Measurements from ENCODE around the gene TSC22D2.

DNA sequence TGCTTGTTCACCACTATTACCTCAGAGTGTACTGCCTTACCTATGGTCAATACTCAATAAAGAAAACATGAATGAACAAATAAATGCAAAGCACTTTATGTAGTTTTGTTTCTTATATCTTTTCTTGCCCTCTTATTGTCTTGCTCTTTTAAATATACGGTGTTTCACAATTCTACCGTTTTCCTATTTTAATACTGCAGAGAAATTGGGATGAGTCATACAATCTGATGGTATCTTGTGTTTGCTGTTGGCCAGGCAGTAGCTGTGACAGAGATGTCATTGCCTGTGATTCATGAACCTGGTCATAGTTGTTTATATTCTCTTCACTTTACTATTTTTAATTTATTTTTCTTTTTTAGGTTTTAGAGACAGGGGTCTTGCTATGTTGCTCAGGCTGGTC, 89.9 kb downstream of the TSC22D2 start:
- TF ChIP-seq, protein P1, sequence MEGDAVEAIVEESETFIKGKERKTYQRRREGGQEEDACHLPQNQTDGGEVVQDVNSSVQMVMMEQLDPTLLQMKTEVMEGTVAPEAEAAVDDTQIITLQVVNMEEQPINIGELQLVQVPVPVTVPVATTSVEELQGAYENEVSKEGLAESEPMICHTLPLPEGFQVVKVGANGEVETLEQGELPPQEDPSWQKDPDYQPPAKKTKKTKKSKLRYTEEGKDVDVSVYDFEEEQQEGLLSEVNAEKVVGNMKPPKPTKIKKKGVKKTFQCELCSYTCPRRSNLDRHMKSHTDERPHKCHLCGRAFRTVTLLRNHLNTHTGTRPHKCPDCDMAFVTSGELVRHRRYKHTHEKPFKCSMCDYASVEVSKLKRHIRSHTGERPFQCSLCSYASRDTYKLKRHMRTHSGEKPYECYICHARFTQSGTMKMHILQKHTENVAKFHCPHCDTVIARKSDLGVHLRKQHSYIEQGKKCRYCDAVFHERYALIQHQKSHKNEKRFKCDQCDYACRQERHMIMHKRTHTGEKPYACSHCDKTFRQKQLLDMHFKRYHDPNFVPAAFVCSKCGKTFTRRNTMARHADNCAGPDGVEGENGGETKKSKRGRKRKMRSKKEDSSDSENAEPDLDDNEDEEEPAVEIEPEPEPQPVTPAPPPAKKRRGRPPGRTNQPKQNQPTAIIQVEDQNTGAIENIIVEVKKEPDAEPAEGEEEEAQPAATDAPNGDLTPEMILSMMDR (IDR thresholded peaks at IDR 0.05; ENCODE audit: poor library complexity, severe bottlenecking): no peak
- TF ChIP-seq EP300 (conservative IDR thresholded peaks at IDR 0.05; ENCODE audit: poor library complexity, severe bottlenecking) (no peak), POLR2AphosphoS5 (IDR thresholded peaks at IDR 0.05) (no peak), EZH2 (IDR thresholded peaks at IDR 0.05; ENCODE audit: borderline replicate concordance, insufficient read depth, low read length, poor library complexity, severe bottlenecking) (no peak), SMC3 (conservative IDR thresholded peaks at IDR 0.05; ENCODE audit: poor library complexity) (no peak), RAD21 (conservative IDR thresholded peaks at IDR 0.05) (no peak)
